Thoracic aorta (tissue), 2 donors: ENCODE data around the gene UBXN2A. TPM values are rescaled to one million over a fixed set of nuclear protein-coding genes. Genes with fewer than 3 reads are reported as not detected.
A peak's percentile ranks its signal among the peaks of the same experiment; 100 is the strongest.
"Not testable (repeated sequence)": the region's sequence is repeated elsewhere in the genome, so short reads cannot be mapped to it uniquely, and the experiment has no call there.

Source experiments
- ATAC-seq: fragments of 150-250 bp; one replicate; pipeline ENCODE4 v1.8.0; 2017; ENCODE audit warnings: low read depth; ENCODE audit not compliant: insufficient number of reproducible peaks, low FRiP score
- DNase-seq: peaks from one replicate; pipeline ENCODE4 v3.0.0-alpha.2; 2020; ENCODE audit warnings: low spot score
- H3K27ac ChIP-seq, 2 donors: fragments of 200-600 bp; sonication (generic); 1 replicate in 1 of 2; 2 replicates in 1 of 2; pipeline ENCODE4 v1.5.1; 2016; ENCODE audit warnings: mild to moderate bottlenecking in 2 of 2, moderate library complexity in 2 of 2
- H3K27me3 ChIP-seq: fragments of 200-600 bp; sonication (generic); replicated peaks from 2 replicates; pipeline ENCODE4 v1.6.0; 2016; ENCODE audit warnings: mild to moderate bottlenecking; ENCODE audit not compliant: insufficient read depth
- H3K36me3 ChIP-seq: fragments of 200-600 bp; sonication (generic); one replicate; pipeline ENCODE4 v1.5.1; 2016
- H3K4me1 ChIP-seq, 2 donors: fragments of 200-600 bp; sonication (generic); 1 replicate in 1 of 2; 2 replicates in 1 of 2; pipeline versions ENCODE4 v1.5.1 to v1.6.0; 2016; ENCODE audit warnings: low read depth in 2 of 2, mild to moderate bottlenecking in 1 of 2; ENCODE audit not compliant: control insufficient read depth in 1 of 2
- H3K4me3 ChIP-seq: fragments of 200-600 bp; sonication (generic); 2 replicates; pipeline ENCODE4 v1.5.1; 2016; ENCODE audit warnings: mild to moderate bottlenecking
- H3K9me3 ChIP-seq: fragments of 200-600 bp; sonication (generic); 2 replicates; pipeline ENCODE4 v1.5.1; 2016
- CTCF ChIP-seq: fragments of 200-600 bp; sonication (generic); IDR thresholded peaks from one replicate; pipeline ENCODE4 v1.5.1; 2019; ENCODE audit warnings: antibody characterized with exemption
- total RNA-seq, 2 donors: library from RNA; depleted of rRNA; stranded (reverse); fragments of >200 nt; gene quantifications; one replicate each; pipeline versions ENCODE4 v1.1.0 to v1.2.3, GENCODE V29; 2016

The UBXN2A gene
- total RNA-seq, 2 donors from 2014 or later: 6.1 to 18.8 TPM

DNA sequence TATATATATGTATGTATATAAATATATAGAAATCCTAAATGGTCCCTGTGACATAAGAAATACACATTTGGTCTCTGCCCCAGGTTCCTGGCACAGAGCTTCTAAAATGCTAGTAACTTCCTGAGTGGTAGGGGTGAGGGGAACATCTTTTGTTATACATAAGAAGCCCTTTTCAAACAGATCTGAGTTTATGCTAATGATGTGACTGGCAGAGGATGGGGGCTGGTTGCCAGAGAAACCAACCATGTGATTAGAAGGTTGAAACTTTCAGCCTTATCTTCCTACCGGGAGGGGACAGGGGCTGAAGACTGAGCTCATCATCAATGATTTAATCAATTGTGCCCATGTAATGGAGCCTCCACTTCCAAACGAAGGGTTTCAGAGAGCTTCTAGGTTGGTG lies 86.0 kb downstream of the UBXN2A start:
- H3K4me1 ChIP-seq: no peaks in the 10 kb centered on the region
- no peak for TF ChIP-seq CTCF
- no peak overlapping the region for H3K27ac ChIP-seq
- H3K4me3 ChIP-seq: no peak overlapping the region
- no peaks in the 10 kb centered on the region for H3K27me3 ChIP-seq
- H3K36me3 ChIP-seq: peaks cover 34% of the 10 kb centered on the region
- no peak for ATAC-seq
- no peaks in the 10 kb centered on the region for H3K9me3 ChIP-seq
- no peak for DNase-seq

DNA sequence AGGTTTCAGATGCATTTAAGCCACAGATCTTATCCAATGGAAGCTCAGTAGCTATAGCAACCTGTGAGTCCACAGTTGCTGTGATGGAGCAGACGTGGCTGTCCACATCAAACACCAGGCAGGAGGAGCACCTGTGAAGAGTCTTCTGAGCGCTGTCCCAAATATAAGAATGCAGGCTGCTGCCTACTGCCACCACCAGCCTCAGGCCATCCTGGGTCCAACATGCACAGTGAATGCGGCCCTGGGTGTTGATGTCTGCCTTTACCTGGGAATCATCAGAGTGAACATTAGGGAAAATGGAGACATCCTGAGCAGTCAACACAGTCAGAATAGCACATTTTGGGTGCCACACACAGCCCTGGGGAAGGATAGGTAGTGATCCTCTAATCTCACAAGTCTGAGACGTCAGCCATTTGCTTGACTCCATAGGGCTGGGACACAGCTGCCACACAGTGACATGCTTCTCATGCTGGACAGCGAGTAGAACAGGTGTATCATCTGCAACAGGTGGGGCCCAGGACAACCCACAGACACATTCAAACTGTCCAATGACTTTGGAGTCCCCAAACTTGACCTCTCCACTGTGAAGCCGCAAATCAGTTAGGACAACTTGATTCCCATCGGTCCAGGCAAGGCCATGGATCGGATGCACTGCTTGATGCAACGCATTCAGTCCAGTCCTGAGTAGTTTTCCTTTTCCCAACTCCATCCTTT lies 98.7 kb downstream of the UBXN2A start:
- H3K27ac ChIP-seq: no peak overlapping the region
- DNase-seq (no peak), ATAC-seq (no peak)
- no peak for TF ChIP-seq CTCF
- no peaks in the 10 kb centered on the region for H3K9me3 ChIP-seq
- H3K4me3 ChIP-seq: no peak overlapping the region
- H3K36me3 ChIP-seq: peaks cover 22% of the 10 kb centered on the region
- no peaks in the 10 kb centered on the region for H3K27me3 ChIP-seq
- H3K4me1 ChIP-seq: no peaks in the 10 kb centered on the region

- H3K4me1 ChIP-seq: no peaks in the 10 kb centered on the region
- DNase-seq (no peak), ATAC-seq (no peak)
- H3K4me3 ChIP-seq: no peak overlapping the region
- no peak overlapping the region for H3K27ac ChIP-seq
- H3K36me3 ChIP-seq: peaks cover 22% of the 10 kb centered on the region
- H3K27me3 ChIP-seq: no peaks in the 10 kb centered on the region
- no peaks in the 10 kb centered on the region for H3K9me3 ChIP-seq
- no peak for TF ChIP-seq CTCF
Observed at GRCh38 chr2:24040511-24040910, 100.2 kb downstream of the UBXN2A start.

DNA sequence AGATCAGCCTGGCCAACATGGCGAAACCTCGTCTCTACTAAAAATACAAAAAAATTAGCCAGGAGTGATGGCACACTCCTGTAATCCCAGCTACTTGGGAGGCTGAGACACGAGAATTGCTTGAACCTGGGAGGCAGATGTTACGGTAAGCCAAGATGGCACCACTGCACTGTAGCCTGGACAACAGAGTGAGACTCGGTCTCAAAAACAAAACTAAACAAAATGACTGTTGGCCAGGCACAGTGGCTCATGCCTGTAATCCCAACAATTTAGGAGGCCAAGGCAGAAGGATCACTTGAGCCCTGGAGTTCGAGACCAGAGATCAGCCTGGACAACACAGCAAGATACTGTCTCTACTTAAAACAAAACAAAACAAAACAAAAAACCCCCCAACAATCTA lies 102.9 kb downstream of the UBXN2A start:
- H3K9me3 ChIP-seq, H3K27me3 ChIP-seq, H3K36me3 ChIP-seq, ATAC-seq, DNase-seq, H3K4me3 ChIP-seq, H3K27ac ChIP-seq: not testable (repeated sequence)
- peaks cover 6 to 12% of the 10 kb centered on the region in 2 donors for H3K4me1 ChIP-seq

- no peaks in the 10 kb centered on the region for H3K9me3 ChIP-seq
- DNase-seq (no peak), ATAC-seq (no peak)
- peak overlapping the region in 1 of 2 donors; percentile 77 for H3K27ac ChIP-seq
- H3K4me3 ChIP-seq: peak overlapping the region; percentile 93
- H3K36me3 ChIP-seq: no peaks in the 10 kb centered on the region
- H3K27me3 ChIP-seq: no peaks in the 10 kb centered on the region
- TF ChIP-seq CTCF: no peak
- peaks cover 12 to 25% of the 10 kb centered on the region in 2 donors for H3K4me1 ChIP-seq
Observed at GRCh38 chr2:24045511-24046508, 105.5 kb downstream of the UBXN2A start.
